Stimulated activated CD8-positive, alpha-beta memory T cell treated with anti-CD3 and anti-CD28 coated beads, Interleukin-7, amount 100 ng/mL, for 24 hours (primary cell): ENCODE measurements around the gene LEF1.

Experiments
- DNase-seq: peaks from one replicate; pipeline ENCODE4 v3.0.0-alpha.2; 2020; ENCODE audit warnings: low read depth

The LEF1 gene

DNA sequence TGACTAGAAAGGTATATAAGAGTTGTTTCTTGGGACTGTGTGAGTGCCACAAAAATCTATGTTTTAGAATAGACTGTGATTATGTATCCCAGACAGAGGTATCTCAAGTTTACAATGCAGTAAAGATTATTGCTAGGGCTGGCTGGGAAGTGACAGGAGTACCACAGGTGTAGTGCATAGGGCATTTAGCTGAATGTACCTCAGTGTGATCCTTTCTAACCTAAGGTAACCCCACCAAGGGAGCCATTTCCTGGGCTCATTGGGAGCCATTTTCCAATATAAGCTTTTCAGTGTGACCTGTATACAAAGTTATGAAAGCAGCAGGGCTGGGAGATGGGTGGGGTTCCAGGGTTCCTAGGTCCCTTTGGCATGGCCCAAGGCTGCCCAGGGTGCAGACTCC is 6.1 kb upstream of the LEF1 start:
- no peak for DNase-seq

DNA sequence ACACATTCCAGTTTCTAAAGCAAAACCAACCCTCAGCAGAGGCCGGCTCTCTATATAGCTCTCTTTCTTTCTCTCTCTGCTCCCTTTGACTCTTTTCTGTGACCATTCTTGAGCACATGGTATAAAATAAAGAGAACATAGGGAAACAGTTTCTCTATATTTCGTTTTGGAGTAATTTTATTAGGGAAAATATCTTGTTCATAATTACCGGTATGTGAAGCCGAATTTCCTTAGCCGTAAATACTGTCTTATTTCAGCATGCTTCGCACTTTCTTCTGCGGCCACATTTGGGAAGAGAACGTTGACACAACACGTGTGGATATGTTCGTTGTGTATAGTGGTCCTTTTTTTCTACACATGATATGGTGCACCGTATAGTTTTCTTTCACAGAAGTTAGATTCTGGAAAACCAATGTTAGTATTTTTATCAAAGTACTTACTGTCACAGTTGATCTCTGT is 4.9 kb upstream of the LEF1 start:
- no peak for DNase-seq

DNA sequence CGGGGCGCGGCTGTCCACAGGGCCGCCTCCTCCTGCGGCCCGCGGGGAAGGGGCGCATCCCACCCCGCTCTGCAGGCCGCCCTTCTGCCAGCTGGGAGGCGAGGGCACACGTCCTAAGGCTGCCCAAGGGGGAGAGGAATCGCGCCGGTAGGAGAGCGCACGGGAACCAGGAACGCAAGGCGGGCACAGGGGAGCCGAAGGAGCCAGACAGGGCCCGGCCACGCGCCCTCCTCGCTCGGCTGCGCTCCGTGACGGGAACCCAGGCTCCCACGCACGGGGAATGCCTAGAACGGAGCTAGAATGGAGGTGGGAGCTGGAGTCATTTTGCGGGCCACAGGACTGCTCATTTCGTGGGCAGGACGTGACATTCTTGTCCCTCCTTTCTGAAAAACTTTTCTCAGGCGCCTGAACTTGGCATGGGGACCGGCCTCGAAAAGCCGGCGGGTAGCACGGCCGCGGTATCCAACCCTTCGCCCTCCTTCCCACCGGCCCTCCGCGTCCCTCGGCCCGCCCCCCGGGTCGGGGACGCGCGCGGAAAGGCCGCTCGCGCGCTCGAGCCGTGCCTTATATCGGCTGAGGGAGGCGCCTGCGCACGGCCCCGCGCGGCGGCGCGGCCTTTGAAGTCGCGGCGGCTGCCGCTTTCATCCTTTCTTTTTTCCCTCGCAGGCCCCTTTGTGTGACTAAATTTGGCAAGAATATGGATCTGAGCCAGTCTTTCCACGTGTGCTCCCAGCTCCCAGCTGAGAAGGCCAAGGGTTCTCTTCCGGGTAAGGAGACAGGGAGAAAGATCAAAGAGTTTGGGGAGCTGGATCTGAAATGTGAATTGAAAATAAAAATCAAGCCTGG is 4.2 kb upstream of the LEF1 start:
- no peak for DNase-seq

DNA sequence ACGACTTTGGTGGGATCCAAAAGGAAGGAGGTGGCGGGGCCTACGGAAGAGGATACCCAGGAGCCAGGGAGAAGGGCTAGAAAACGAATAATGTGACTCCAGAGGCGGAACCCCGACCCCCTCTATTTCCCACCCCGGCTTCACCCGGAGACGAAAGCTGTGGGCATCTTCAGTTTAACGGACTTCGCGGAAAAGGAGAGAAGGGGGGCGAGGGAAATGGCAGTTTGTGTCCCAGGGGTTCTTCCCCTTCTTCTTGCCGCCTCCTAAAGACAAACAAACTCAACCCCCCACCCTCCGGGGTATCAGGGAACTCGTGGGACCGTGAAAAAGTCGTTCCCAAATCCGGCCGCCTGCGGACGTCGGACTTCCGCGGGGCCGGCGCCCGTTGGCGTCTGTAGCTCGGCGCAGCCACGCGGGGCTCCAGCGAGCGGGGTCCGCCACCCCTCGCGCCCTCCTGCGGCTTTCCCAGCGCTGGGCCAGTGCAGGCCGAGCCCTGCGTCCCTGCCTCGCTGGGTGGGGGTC is 3.6 kb upstream of the LEF1 start:
- DNase-seq, result no peak

DNA sequence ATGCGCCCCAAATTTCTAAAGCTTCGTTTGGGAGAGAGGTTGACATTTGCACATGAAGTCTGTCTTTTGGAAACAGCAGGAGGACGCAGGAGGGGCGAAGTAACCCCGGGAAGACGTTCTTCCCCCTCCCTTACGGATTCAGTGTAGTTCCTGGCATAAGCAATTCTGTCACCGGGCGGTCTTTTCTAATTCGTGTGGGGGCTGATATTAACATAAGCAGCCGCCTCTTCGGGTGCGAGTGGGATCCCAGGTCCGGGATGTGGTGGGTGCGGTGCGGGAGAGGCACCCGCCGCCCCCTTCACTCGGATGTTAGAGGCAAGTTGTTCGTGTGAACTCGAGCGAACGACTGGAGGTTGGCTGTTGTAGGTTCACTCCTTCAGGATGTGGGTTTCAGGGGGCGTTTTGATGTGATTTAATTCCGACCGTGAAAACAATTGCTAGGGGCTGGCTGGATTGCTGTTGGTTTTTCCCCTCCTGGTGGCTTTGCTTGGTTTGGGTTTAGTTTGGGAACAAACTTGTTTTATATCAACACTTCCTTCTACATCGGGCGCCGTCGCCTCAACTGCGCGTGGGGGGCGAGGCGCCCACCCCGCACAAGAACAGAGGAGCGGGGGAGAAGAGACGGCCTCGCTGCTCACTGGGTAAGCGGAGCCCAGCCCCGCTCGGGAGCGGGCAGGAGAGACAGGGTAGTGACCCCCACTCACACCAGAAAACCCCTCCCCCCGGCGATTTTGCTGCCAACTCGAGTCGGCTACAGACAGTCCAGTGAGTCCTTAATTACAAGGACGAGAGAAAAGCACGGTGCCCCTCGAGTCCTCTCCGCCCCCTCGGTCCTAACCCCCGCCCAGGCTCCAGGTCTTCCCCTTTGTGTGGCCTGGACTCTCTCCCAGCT is 2.9 kb upstream of the LEF1 start:
- DNase-seq, result no peak

DNA sequence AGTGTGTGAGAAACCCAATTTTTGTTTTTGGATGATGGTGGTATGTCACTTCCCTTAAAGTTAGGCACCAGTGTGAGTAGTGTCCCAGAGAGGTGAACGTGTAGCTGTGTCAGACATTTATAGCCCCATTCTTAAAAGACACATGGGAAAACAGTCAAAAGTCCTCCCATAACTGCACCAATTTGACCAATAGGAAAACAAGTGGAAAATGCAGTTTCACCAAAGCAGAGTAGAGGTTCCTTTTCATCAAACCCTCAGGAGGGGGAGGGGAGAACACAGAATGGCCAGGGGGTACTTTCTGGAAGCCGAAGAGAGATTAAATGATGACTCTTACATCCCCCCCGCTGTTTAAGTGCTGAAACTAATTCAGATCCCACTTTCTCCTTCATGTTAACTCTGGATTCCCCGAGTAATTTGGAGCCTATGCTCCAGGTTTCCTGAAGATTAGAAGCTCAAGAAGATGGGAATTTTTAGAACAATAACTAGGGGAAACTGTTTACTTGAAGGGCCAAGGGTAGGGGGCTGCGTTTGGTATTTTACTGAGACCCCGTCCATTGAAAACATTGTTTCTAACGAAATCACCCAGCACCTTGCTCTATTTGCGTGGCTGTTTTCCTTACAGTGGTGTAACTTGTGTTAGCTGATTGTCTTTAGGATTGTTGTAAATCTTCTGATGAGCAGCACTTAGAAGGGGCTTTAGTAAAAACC is 2.1 kb upstream of the LEF1 start:
- DNase-seq, result no peak

DNA sequence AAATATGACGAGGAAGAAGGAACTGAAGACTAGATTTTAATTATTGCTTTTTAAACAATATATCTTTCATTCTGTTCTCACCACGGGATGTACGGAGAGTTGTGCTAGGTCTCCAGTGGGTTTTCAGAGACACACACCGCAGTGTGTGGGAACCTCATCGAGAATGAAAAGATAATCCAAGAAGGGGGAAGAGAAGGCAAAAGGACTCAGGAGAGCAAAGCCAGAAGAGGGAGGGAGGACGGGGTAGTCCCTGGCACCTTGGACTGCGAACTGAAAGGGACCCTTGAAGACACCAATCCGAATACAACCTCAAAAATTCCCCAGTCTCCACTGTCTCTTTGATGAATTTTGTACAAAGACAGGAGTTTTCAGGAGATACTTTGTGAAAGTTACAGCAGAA is 932 bp upstream of the LEF1 start:
- DNase-seq, result no peak

DNA sequence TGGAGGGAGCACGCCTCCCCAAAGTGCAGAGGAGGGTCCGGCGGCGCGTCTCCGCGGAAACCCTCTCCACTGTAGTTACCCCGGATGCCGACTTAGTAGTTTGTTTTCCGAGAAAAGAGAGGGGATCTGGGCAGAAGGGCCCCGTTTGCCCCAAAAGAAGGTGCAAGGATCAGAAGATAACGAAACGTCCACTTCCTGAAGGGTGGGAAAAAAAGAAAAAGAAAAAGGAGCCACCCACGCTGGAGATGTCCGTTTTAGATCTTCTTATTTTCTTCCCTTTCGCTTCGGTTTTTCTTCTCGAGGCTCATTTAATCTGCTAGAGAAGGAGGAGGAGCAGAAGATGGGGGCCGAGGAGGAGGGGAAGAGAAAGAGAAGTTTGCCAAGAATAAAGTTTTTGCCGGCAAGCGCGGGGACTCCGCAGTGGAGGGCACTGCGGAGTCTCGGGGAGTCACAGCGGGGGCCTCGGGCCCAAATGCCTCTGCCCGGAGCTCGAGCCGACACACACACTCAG is 517 bp downstream of the LEF1 start:
- no peak for DNase-seq

DNA sequence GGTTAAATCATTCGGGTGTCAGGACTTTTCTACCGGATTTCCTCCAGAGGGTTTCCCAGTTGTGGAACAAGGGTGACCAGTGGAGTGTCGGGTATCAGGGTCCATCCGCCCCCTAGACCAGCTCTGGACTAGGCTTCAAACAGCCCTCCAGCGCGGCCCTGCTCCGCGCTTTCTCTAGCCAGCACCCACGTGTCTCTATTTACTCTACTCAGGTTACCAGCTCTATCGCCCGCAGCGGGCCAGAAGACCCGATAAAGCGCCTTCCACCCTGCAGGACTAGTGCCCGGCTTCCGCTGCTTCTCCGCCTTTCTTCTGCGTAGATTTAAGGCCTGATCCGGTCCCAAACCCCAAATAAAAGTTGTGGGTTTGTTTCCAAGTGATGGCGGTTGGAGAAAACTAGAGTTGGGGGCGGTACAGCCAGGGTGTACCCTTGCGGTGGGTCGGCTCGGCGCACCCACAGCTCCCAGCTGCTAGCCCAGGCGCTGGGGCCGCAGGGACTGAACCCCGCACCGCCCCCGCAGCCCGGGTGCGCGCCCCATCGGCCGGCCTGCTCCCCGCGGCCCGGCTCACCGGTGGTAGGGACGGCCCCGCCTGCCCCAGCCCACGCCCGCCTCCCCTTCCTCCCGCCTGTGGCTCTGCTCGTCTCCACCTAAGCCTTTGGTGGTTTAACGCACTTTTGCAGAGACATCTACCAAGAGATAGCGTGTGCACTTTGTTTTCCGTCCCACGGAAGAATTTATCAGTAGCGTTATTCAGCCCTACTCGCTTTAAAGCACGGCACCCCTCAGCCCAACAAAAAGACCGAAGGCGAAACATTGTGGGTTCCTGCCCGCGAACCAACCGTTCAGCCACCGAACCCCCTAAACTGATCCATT is 2.1 kb downstream of the LEF1 start:
- no peak for DNase-seq

DNA sequence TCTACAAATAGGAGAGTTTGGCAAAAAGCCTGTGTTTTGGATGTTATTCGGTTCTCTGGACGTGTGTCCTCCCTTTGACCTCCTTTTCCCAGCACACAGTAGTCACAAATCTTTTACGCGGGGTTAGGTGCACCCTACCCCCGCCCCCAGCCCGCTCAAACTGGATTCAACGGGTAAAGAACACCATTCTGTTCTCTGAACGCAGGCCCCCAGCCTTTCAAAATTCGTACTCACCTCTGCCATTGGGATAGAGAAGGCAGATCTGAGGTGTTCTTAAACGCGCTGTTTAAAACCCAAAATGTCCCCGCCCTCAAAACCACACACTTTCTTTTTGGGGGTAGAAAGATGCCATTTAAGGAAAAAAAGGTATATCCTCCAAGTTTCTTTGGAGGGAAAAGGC is 2.7 kb downstream of the LEF1 start:
- no peak for DNase-seq

DNA sequence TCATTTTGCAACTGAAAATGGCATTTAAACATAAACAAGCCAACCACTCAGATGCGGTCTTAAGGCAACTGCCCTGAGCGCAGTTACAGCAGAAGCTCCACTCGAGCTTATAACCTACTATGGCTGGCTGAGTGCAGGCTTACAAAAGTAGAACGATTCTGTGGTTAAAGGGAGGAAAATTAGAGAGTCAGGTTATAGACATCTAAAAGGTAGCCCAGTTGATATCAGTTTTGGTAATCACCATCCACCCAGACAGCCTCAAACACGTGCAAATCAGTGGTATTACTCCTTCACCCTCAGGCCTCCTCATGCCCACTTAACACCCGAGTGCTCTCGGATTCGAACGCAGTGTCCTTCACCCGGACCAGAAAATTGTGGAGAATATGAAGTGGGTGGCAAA is 3.1 kb downstream of the LEF1 start:
- no peak for DNase-seq

DNA sequence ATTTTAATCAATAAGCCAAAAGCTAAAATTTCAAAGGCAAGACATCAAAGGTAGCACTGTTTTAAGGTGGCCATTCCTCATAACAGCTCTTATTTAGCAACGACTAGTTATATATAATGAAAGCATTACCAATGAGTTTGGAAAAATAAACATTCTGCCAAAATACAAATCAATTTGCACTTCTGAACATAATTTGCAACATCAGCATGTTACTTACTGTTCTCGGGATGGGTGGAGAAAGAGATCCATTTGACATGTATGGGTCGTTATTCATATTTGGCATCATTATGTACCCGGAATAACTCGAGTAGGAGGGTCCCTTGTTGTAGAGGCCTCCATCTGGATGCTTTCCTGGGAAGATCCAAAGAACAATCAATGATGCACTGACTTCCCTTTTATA is 5.4 kb downstream of the LEF1 start:
- DNase-seq, result no peak

DNA sequence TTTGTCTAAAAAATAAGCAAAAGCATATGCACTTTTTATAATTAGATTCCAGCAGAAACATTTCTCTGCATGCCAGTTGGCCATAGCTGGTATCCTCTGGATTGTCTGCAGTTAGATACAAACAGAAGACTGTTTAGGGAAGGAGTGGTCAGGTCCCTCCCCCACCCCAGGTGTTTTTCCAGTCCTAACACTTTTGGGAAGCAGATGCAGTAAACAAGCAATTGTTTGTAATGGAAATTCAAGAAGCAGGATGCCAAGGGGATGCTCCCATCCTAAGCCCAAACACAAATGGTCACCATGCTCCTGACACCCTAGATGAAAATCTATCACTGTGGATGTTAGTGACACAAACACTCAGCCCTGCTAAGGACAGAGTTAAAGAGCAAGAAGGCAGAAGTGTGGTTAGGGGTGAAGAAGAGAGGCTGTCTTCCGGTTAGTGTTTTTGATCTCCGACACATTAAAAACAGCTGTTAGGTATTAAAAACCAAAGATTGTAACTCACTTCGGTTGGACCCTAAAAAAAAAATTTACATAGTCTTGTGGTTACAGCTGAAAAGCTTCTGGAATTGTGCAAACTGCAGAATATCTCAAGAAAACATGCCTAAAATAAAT is 7.9 kb downstream of the LEF1 start:
- DNase-seq, result no peak

DNA sequence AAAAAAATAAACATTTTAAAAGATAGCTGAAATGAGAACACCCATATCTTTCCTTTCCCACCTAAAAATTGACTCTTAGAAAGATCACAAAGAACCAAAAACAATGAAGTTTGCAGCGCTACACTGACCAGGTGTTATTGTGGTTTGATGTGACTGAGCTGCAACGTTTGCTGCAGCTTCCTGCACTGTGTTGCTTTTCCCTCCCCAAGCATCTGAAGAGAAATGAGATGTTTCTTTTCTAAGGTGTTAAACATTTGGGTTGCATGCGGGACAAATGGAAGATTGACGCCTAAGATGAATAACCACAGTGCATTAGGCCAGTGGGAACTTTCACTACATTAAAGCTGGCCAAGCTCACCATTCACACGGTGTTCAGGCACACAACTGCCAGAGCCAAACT is 8.9 kb downstream of the LEF1 start:
- no peak for DNase-seq

DNA sequence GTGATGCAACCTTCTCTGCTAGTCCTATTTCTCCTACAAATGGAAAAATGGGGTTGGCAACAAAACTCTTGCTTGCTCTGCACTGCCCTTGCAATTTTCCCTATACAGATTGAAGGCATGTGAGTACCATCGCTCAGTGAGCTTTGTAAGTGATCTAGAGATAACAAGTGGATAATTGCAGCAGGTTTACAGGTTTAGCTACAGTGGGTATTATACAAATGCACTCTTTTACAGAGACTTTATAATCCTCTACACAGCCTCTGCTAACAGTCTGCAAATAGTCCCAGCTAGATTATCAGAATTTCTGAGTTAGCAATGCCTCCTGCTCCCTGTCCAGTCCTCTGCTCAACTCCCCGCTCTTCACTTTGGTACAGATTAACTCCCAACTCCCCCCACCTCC is 11.1 kb downstream of the LEF1 start:
- no peak for DNase-seq

DNA sequence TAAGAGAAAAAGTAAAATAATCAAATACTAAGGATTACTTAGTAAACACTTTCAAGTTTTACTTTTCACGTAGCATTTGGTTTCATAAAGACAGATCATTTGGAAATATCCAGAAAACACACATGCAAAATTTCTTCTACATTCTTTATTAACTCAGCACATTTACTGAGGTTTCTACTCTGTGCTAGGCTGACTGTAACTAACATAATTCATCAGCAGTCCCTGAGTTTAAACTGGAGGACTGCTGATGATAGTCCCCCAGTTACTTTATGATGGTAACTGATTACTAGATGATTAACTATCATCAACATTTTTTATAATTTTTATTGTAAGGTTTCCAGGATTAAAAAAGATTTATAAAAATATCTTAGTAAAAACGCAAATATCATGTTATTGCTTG is 12.3 kb downstream of the LEF1 start:
- no peak for DNase-seq

DNA sequence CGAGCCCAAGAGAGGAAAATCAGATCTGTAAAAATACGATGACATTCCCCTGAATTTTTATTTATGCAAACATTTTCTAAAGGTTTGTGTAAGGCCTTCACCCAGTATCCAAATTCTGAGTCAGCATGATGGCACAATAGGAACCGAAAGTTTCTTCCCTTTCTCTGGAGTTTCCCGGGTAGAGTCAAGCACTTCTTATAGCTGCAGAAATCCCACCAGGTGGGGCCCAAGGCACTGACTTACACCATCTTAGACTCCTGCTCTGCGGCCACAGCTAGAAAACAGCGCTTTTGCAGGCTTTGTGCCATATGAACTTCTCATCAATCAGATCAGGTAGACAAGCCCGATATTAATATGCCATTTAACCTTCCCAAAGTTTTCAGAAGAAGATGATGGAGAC is 13.4 kb downstream of the LEF1 start:
- DNase-seq, result no peak

DNA sequence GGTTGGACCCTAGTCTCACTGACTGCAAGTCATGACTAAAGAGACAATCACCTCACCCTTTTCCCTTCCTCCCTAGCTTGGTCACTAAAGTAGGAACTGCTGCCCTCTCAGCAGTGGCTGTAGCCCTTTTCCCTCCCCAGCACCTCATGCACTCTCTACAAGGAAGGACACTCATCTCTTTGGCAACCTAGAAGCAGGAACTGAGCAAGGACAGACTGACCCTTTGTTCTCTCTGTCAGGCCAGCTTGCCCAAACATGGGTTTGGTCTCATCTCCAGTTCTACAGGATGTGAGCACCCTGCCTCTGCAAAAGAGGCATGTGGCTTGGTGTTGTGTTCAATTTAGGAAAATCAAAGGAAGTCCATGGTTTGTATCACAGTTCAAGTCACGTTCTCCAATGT is 15.8 kb downstream of the LEF1 start:
- DNase-seq, result no peak

DNA sequence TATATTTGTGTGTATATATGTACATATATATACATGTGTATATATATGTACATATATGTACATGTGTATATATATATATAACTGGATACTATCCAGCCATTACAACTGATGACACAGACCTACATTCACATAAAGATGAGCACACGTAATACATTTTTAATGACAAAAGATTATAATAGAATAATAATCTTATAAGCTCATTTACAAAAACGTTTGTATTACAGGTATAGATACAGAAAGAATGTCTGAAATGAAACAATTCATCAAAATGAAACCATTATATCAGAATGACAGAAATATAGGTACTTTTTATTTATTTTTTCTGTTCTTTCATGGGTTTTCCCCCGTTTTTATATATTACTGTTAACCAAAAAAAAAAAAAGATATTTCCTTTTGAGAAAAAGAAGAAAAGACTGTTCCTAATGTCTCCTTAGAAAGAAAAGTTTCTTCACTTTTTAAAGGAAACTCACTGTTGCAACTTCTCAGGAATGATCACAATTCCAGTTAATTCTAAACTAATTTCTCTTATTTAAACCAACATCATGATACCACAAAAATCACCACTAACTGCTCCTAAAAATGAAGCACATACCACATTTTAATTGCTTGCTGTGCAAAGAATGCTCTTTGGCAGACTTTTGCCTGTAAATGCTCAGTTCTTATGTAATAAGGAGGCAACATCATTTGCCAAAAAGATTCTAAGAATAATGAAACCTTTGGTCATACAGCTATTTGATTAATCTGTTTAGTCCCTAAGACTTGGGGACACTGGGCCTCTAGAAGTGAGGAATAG is 18.9 kb downstream of the LEF1 start:
- DNase-seq, result no peak

DNA sequence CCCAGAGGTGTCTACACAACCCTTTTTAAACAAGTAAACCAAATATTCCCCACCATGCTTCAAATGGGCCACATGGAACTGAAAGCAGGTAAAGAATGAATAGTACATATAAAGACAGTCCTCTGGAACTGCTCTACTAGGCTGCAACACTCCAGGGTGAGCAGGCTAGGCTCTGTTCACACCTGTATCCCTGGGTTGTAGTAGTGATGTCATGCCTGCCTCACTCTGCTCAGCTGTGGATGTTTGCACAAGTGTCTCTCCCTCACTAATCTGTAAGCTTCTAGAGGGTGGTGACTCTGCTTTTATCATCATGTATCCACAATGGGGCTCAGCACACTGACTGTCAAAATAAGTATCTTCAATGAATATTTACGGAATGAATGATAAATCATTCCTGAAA is 20.4 kb downstream of the LEF1 start:
- no peak for DNase-seq
